HG03439 (cell line): ENCODE data around the gene ACAA1.
"Not testable (repeated sequence)": the region's sequence is repeated elsewhere in the genome, so short reads cannot be mapped to it uniquely, and the experiment has no call there.

Source experiments
- ATAC-seq: cut with Tn5 transposase; IDR thresholded peaks from one replicate; pipeline ENCODE4 v1.9.1; 2021; ENCODE audit warnings: mild to moderate bottlenecking, moderate library complexity; ENCODE audit not compliant: unreplicated experiment

ACAA1 gene

GRCh38 chr3:38136777-38137614, at the start of gene ACAA1:
Gene ACAA1, minus strand, starts transcription at chr3:38137127. Its CDS starts 92 bp downstream, at chr3:38137035.
- peak; percentile 87 for ATAC-seq

- no peak for ATAC-seq
These were observed 40.3 kb upstream of the ACAA1 start for GRCh38 chr3:38177181-38177580.

- no peak for ATAC-seq
These were observed 37.0 kb upstream of the ACAA1 start for GRCh38 chr3:38173834-38174418.

- no peak for ATAC-seq
These were observed 34.7 kb upstream of the ACAA1 start for GRCh38 chr3:38171622-38172021.

- ATAC-seq, result no peak
These were observed 33.8 kb upstream of the ACAA1 start for GRCh38 chr3:38170722-38171121.

- ATAC-seq, result no peak
These were observed 32.0 kb upstream of the ACAA1 start for GRCh38 chr3:38169027-38169317.

DNA sequence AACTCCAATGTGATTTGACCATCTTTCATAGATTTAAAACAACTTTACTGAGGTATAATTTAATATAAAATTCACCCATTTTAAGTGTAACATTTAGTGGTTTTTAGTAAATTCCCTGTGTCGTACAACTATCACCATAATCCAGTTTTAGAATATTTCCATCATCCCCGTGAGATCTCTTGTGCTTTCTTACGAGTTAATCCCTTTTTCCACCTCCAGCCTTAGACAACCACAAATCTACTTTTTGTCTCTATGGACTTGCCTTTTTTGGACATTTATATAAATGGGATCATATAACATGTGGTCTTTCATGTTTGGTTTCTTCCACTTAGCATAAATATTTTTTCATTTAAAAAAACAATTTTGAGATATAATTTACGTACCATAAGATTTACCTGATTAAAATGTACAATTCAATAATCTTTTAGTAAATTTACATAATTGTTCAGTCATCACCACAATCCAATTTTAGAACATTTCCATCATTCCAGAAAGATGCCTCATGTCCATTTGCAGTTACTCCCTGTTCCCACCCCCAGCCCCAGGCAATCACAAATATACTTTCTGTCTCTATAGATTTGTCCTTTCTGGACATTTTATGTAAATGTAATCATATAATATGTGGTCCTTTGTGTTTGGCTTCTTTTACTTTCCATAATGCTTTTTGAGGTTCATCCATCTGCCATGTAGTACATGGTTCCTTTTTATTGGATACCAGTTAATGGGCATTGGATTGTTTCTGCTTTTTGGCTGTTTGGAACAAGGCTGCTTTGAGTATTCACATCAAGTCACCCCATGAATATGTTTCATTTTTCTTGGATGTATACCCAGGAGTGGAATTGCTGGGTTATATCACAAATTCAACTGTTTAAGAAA, 31.5 kb upstream of the ACAA1 start:
- ATAC-seq, result no peak

DNA sequence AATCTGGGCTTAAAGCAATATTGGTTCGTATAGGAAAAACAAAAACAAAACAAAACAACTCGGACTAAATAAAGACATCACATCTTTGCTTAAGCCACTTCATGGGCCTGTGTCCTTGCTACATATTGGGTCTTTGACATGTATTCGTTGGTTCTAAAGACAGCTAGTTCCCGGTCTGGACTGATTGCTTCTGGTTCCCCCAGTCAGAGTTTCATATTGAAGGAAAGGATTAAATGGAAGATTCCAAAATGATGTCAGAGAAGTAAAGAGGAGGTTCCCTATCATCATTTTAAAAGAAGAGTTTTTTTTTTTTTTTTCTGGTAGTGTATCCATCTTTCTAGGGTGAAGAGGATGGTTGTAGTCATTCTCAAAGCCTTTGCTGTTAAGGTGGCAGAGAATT, 30.7 kb upstream of the ACAA1 start:
- ATAC-seq, result no peak

DNA sequence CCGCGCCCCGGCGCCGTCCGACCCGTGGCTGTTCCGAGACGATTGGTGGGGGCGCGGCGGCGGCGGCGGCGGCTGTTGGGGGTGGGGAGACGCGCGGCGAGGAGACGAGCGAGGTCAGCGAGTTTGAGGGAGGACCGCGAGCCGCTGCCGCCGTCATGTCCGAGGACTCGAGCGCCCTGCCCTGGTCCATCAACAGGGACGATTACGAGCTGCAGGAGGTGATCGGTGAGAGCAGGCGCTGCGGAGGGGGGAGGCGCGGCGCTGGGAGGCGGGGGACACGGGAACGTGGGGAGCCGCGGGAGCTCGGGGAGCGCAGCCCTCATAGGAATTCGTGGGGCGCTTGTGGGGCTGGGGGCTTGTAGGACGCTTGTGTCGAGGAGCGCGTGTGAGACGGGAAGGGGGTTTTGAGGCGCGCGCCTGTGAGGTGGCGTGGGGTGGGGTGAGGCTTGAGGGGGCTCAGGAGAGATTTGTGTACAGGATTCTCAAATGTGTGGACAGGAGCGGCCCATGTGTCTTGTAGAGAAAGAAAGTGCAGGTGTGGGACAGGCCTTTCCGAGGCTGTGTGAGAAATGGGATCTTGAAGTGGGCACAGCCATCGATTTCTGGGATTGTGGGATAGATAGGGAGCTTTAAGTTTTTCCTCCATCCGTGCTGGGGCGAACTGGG, 28.9 kb upstream of the ACAA1 start:
- ATAC-seq, result no peak

GRCh38 chr3:38164952-38165721, 28.2 kb upstream of the ACAA1 start, which contains the start of gene OXSR1:
Gene OXSR1, plus strand, starts transcription at chr3:38165537. Its CDS starts 340 bp downstream, at chr3:38165877.
- peak; percentile 96 for ATAC-seq

GRCh38 chr3:38164643-38164951, 27.7 kb upstream of the ACAA1 start:
- no peak for ATAC-seq

DNA sequence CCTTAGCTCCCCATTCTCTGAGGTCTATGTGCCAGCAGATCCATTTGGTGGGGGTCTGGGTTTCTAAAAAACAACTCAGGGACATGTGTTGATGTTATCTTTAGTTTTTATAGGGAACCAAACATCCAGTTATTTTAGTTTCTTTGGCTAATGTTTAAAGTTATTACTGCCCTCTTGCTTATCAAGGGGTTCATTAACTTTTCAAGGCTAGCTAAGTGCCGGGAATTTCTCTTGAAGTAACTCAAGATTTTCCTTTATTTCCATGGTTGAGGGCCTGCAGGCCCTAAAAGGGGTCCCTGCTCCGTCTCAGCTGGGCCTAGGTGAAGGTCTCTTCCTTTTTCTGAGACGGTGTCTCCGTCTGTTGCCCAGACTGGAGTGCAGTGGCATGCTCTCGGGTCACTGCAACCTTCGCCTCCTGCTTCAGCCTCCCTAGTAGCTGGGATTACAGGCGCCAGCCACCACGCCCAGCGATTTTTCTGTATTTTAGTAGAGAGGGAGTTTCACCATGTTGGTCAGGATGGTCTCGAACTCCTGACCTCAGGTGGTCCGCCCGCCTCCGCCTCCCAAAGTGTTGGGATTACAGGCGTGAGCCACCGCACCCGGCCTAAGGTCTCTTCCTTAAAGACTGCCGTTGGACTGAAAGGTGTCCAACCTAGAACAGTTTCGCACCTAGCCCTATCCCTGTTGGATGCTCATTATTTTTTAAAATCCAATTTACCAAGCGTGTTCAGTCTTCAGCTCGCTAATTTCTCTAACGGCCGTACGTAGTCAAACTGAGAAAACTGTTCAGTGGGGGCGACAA, 27.1 kb upstream of the ACAA1 start:
- ATAC-seq, result no peak

DNA sequence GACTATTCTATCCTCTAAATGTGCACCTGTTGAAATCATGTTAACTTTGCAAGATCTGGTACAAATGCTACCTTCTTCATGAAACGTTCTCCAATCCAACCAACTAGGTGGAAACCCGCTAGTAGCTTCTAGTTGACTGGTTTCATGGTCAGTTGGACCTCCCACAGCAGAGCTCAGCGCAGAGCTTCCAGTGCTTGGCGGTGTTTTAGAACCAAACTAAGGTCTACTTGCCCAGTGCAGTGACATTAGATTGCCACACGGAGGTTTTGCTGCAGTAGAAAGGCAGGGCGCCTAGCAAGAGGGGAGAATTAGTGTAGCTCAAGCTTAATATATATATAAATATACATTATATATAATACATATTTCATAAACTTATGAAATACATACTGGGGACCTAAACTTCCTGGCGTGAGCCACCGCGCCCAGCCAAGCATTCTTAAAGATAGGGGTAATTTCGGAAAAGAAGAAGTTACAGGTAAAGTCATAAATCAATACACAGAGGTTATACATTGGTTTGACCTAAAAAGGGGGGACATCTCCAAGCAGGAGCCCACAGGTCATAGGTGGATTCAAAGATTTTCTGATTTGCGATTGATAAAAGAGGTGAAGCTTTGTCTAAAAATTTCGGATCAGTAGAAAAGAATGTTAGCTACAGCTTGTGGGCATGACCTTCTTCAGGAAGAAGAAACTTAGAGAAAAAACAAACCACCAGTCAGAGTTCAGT, 26.4 kb upstream of the ACAA1 start:
- no peak for ATAC-seq

DNA sequence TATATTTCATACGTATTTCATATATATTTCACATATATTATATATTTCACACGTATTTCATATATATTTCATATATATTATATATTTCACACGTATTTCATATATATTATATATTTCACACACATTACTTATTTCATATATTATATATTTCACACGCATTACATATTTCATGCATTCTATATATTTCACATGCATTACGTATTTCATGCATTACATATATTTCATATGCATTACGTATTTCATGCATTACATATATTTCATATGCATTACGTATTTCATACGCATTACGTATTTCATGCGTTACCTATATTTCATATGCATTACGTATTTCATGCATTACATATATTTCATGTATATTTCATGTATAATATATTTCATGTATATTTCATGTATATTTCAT, 23.8 kb upstream of the ACAA1 start:
- not testable (repeated sequence) for ATAC-seq

- ATAC-seq, result no peak
These were observed 21.5 kb upstream of the ACAA1 start for GRCh38 chr3:38158472-38158871.

DNA sequence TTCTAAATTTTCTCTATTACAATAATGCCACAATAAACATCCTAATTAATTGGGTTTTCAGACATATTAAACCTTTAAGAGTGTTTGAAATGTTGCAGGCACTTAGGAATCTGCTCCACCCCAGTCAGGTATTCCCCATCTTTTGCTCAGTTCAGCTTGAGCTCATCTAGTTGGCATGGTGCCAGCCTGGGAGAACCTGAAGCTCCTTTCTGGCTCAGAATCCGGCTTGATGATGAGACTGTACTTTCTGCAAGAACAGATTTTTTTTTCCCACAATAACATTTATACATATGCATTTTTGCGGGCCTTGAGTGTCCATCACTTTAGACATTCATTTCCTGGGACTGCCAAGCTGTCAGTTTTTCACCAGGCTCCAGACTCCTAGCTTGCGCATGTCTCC, 20.7 kb upstream of the ACAA1 start:
- no peak for ATAC-seq

- no peak for ATAC-seq
These were observed 20.2 kb upstream of the ACAA1 start for GRCh38 chr3:38157117-38157516.

GRCh38 chr3:38155825-38156224, 18.9 kb upstream of the ACAA1 start:
- no peak for ATAC-seq

DNA sequence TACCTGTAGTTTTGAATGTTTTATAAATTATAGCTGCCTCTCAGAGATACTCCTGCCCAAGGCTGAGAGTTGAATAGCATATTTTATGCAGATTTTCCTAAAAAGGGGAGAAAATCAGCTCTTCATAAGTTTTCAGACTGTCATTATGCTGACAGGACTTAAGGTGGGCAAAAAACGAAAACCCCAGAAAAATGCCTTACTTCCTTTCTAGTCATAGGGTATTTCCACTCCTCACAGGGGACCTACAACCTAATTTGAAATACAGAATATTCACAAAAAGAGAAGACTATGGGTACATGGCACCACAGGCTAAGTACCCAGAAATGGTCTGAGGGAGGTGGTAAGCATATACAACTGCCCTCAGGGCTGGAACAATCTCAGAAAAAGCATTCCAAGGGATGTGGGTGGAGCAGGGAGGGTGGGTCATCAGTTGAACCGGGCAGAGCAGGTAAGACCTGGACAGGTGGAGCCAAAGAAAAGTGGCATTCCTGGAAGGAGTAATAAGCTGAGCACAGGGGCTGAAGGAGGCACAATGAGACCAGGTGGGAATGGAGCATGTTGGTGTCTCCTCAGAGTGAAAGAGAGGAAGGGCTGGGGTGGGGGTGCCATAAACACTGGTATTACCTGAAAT, 17.8 kb upstream of the ACAA1 start:
- ATAC-seq, result no peak
